HS-5 (cell line): ENCODE data around the gene PRKN.

Source experiments
- DNase-seq: peaks from one replicate; pipeline ENCODE4 v3.0.0-alpha.2; 2012; ENCODE audit warnings: low read depth

PRKN gene

DNA sequence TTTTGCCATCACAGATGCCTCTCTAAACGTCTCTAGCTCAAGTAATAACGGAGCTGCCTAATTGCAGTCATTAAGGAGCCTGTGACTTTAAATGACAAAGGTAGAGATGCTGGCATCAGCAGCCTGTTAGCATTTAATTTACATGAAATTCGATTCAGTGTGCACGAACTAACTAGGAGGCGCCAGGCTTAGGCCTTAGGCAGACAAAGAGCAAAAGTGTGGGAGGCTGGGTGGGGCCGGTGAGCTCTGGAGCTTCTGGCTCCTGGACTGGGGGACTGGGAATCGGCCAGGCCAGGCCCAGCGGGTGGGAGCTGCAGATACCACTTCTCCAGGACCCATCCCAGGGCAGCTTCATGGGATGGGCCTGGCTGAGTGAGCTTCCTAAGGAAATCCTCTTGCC is 1283.7 kb downstream of the PRKN start:
- DNase-seq = no peak

DNA sequence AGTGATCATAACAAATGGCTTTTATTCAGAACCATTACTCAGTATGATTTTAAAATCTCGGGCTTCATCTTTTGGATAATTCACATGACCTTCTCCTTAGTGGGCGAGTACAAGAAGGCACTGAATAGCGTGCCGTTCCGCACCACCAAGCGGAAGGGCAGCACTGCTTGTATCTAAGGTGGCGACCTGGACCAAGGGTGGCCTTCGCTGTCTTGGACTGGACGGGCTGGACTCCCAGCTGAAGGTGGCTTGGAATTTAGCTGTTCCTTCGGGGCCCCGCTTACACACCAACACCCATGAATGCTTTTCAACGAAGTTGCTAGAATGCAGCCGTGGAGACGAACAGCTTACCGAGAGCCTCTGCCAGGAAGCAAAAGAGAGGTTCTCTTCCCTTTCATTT is 1285.1 kb downstream of the PRKN start:
- DNase-seq = no peak

DNA sequence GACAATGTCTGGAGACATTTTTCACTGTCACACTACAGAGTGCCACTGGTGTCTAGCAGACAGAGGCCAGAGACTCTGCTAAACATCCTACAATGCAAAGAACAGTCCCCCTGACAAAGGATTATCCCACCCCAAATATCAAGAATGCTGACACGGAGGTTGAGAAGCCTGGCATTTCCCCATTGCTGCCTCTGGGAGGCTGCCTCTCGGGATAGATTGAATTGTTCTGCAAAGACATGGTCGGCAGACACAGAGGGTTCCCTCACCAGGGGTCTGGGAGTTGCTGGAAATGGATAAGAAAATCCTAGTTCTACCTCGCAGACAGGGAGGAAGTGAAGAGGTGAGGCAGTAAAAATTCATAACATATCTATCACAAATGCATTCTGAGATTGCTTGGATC is 1287.3 kb downstream of the PRKN start:
- DNase-seq = no peak

DNA sequence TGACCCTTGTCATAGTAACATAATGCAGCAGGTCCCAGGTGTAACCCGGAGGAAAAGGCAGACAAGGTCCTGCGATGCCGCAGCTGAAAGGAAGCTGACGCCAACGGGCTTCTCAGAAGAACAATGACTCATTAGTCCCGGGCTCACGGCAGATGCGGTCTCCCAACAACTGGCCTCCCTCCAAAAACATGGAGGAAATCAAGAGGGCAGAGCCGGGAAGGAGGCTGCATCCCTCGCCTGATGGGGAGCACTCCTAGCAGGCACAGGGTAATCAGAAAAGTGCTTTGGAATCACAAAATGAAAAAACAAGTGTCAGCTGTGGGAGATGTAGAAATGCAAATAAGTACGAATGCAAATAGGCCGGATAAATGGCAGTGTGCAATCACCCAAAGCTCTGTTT is 1288.5 kb downstream of the PRKN start:
- peak; percentile 83 for DNase-seq

DNA sequence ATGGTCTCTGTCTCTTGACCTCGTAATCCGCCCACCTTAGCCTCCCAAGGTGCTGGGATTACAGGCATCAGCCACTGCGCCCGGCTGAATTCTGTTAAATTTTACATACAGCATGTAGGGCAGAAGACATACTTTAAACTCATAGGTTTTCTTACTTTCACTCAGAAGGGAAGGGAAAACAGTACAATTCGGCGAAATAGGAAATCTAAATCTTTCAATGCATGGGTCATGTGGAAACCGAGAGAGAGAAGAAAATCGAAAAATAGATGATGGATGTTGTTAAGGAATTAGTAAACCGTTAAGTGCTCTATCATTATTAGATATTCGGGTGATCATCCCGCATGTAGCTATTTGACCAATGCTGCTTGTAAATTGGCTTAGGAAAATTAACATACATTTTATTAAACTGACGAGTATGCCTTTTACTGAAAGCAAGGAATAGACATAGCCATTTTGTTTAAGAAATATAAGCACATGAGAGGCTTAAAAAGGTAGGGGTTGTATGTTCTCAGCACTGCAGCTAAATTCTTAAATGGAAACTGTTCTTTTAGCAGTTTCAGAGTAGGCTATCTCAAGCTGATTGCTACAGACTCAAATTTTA is 1289.0 kb downstream of the PRKN start:
- no peak for DNase-seq

DNA sequence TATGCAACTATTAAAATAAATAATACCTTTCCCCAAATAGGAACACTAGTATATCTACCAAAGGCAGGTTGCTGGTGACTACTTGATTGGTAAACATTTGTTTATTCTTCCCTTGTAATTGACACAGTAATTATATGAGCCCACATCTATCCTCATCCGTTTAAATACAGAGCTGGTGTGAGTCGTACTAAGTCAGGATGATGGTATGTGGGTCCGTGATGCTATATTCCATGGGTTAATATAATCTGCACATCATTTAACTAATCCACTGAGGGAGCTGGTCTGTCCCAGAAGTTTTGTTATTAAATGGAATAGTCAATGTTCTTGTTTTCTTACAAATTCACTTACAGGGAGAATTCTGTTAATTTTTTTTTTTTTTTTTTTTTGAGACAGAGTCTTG is 1289.7 kb downstream of the PRKN start:
- peak; percentile 49 for DNase-seq

DNA sequence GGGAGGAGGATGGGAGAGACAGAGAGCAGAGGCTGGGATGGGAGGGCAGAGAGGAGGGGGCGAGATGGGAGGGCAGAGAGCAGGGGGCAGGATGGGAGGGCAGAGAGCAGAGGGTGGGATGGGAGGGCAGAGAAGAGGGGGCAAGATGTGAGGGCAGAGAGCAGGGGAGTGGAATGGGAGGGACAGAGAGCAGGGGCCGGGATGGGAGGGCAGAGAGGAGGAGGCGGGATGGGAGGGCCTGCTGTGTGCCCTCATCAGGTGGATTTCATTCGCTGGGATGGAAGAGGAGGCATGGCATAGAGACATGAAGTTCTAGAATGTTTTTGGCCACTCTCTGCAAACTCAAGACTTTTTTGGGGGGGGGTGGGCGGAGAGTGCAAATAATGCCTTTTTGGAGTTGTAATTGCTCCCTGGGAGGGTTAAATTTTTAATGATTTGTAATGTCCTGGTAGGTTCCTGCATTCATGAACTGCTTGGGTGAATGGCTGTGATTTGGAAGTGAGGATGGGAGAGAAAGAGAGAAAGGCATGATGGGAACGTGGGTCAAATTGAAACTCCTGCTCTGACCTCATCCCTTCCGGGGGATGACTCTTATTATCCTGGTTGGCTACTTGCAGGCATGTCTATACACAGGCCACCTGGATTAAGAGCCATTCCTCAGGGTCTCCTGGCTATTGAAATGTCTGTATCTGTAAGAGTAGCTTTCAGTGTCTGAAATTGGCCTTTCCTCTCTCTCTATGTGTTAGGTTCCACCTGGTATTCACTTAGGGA is 1291.3 kb downstream of the PRKN start:
- no peak for DNase-seq

DNA sequence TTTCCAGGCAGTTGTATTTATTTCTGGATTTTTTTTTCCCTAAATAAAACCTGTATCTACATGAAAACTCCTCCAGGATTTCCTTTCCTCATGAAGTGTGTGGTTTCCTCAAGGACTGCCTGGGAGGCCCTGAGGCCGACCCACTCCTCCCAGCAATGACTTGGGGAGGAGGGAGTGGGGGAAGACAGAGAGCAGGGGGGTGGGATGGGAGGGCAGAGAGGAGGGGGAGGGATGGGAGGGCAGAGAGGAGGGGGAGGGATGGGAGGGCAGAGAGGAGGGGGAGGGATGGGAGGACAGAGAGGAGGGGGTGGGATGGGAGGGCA is 1291.9 kb downstream of the PRKN start:
- no peak for DNase-seq

DNA sequence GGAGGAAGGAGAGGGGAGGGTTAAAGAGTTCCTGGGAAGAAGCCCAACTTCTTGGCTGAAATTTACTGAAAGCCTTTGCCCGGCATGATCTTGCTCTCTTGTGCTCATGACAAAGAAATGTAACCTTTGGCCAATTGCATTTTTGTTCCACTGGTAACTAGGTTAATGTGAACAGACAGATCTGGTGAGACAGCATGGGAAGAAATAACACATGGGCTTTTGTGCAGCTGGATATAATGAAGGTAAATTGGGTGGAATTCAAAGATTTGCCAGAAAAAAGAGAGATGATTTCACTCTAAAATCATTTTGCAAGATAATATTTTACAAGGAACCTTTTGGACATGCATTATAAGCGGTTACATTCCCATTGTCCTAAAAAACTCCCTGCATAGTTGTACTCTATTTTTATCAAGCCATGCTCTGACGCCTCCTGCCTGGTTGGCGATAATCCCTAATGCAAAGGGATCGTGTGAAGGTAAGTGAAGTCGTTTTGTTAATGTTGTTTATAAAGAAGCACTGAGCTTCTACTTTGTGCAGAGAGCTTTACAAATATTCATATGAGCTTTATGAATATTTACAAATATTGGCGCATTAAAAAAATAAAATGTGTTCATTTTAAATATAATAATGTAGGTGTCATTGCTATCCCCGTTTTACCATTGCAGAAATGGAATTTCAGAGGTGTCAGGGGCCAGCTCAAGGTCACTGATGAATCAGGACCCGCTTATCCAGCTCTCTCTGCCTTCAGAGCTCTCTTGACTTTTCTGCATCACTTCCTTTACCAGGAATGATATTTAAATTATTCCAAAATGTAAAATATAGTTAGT is 1292.4 kb downstream of the PRKN start:
- DNase-seq = peak; percentile 95

DNA sequence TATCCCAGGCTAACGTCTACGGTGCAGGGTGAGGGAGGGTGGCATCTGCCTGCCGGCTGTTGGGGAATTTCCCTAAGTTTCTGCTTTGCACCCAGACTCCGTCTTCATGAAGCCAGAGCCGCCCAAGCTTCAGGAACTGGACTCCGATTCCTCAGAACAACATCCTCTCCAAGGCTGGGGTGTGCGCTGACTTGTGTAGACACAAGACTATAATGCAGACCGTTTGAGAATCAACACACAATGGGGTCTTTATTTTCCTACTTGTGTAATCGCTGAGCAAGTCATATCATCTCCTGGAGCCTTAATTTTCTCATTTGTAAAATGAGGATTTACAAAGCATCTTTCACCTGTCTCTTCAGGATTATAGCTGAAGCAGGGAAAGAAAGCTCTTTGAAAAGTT is 1293.2 kb downstream of the PRKN start:
- DNase-seq = no peak

DNA sequence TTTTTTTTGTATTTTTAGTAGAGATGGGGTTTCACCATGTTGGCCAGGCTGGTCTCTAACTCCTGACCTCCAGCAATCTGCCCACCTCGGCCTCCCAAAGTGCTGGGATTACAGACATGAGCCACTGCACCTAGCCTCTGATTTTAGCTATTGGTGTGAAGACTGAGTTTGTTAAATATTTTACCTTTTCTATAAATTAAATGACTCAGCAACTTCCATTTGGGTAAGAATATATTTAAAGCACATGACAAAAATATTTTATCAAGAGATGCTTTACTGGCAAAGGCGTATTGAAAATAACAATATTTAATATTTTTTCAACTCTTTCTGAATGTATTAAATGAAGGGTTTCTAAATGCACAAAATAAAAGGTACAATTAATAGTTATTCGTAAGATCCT is 1295.0 kb downstream of the PRKN start:
- DNase-seq = no peak

DNA sequence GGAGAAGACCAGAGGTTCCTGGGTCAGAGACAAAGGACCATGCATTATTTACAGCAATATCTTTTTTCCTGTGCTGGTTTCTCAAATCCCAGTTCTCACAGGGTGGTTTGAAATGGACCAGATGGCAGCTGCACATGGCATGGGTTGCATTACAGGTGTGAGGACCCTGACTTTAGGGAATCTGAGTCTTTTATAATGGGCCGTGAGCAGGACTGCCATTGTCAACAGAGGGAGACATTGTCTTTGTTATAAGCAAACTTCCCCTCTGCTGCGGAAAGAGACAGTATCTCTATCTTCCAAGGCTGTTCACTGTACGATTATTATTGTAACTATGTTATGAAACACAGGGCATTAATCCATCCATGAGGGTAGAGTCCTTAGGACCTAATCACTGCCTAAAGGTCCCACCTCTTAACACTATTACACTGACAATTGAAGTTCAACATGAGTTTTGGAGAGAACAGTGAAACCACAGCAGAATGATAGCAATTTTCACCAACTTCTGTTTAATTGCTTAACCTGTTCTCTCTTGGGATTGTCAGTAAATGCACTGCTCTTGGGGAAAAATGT is 1297.6 kb downstream of the PRKN start:
- DNase-seq = no peak

DNA sequence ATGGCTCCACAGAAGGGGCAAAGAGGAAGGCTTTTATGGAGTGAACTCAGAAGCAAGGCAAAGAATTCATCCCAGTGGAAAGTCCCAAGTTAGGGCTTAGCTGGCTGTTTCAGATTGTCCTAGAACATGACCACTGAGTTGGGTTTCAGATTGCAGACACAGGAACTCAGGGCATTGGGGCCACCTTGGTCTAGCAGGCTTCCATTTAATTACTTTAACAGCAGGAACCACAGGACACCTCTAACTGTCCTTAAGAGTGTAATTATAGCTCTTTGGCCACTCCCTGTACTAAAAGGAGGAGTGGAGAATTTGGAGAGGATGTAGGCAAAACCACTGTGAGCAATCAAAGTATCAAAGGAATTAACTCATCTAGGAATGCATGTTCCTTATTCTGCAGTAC is 1303.1 kb downstream of the PRKN start:
- no peak for DNase-seq

DNA sequence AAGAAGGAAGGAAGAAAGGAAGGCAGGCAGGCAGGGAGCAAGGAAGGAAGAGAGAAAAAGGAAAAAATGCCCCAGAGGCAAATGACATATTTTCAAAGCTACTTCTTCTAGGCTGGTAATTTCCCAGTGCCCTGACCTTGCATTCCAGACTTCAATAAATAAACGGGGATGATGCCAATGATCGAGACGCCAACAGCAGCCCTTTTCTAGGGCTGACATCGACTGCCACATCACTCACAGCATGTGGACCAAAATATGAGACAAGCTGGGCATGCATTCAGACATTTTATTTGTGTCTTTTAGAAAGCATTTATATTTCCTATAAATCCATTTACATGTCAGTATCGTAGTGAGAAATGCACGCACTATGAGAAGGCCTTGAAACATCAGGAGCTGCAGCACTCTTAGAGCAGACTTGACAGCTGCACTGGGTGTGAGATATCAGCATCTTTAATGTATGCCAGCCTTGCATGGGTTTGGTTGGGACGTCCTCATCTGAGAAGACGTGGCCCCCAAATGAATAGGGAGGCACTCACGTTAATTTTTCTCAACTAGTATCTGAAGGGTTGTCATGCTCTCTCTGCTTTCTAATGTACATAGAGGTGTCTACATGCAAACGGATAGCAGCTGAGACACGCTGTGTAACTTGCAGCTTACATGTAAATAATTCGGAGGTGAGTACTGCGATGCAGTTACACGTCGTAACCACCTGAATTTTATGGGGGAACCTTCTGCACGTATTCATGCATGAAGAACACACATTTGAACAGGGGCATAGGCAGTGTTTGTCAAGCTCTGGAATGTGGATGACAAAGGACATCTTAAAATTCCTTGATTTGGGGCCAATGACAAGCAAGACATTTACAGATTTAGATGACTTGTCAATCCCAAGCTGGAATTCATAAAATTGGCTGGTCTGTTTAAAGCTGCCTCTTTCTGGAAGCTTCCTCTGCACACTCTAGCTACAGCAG is 1304.6 kb downstream of the PRKN start:
- DNase-seq = no peak

DNA sequence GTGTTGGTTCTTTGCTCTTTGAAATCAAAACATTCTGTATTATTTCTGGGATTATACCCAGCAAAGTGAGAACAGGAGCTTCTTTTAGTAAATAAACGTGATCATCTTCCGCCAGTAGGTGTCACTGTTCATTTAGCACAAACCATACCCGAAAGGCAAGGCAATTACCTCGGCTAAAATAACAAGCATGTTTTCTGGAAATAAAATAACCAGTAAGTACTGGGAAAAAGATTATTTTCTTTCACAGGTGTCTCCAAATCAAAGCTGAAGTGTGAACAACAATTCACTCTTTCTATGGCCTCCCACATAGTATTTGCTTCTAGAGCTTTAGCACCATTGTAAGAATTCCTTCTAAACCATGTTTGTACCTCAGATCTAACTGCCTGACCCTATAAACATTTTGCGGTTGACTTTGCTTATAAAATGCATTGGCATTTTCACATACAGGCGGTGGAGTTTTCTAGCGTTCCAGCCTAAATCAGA is 1309.1 kb downstream of the PRKN start:
- DNase-seq = no peak

DNA sequence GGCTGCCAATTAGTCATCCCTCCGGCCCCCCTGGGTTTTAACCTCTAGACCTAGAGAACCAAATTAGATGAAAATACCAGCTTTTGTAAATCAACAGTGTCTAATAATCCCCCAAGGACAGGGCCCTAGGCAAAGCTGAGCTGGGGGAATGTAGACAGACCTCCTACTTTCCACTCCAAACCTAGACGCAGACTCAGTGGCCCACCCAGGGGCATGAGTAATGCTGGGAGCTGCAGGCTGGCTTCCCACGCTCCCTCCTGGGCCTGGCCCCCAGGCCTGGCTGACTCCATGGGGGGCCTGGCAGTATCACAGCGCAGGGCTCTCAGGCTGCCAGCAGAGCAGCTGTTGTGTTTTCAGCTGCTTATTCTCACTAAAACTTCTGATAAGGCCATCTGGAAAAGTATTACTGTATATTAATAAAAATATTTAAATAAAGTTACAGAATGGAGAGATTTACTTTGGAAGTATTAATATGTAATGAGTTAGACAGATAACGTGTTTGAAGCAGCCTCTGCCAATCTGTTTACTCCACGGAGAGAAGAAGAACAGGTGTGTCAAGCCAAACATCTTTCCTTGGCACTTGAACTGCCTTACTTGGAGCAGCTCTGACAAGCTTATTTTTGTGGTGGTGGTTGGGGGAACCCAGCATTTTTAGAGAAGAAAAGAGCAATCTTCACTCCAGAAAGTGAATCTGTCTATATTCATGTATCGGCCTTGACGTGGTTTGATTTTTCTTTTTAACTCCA is 1309.7 kb downstream of the PRKN start:
- DNase-seq = no peak

DNA sequence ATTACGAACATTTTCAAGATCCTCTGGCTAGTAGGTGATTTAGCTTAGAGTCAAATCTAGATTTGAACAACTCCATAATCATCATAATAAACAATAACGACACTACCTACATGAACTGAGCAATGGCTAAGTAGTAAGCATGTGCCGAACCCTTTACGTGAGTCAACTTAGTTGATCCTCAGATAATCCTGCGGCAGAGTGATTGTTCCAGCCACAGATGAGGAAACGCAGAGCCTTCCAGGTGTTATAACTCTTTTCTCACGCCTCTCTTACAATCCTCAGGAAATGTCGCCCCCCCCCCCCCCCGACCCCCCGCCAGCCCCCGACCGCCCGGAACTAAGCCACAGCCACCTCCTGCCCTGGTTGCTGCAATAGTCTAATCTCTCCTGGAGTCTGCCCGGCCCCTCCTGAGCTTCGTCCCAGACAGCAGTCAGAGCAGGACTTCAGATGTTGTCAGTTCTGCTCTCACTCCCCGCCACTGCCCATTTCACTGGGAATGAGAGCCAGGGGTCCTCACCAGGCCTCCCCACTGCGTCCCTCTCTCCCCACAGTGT is 1312.2 kb downstream of the PRKN start:
- no peak for DNase-seq

DNA sequence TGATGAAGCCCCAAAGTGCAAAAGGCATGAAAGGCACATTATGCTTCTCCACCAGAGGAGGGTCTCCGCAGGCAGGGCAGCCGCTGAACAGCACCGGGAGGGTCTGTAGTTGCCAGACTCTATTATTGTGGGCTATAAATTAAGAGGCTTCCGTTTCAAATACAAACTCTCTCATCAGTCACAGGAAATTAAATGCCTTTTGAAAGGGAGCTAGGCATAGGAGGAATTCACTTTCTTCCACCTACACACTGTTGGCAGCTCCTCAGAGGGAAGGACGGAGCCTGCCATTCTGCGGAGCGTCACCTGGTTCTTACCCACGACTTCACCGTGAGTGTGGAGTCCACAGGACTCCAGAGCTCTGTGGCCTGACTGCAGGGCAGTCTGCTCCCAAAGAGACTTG is 1312.9 kb downstream of the PRKN start:
- DNase-seq = no peak

DNA sequence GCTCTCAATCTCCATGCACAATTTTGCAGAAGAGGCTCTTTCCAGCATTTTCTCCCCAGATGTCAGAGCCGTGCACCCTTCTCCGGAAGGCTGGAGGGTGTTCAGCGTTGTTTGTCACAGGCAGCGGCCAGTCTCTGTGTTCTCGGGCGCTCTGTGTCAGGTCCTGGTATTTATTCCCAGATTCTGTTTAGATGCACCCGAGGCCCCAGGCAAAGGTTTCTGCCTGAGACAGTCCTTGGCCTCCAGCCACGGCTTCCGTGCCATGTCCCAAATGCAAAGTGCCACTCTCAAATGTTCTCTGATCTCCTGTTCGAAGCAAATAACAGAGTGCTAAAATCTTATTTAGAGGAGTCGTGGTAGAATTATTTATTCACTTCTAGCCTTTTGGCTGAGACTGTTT is 1313.4 kb downstream of the PRKN start:
- DNase-seq = no peak

DNA sequence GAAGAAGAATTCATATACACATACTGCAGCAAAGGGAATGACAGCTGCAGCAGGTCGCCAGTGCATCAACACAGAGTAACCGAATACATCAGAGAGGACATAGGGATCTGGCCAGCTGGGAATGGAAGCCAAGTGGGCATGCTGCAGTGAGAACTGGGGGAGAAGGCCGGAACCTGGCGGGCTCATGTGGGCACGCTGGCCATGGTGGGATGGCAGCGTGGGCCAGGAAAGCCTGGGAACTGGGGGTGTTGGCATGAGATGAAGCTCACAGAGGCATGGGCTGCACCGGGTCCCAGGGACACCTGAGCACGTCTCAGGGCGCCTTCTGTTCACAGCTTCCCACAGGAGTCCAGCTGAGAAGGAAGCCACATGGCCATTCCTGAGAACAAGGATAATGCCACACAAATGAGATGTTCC is 1314.2 kb downstream of the PRKN start:
- no peak for DNase-seq

DNA sequence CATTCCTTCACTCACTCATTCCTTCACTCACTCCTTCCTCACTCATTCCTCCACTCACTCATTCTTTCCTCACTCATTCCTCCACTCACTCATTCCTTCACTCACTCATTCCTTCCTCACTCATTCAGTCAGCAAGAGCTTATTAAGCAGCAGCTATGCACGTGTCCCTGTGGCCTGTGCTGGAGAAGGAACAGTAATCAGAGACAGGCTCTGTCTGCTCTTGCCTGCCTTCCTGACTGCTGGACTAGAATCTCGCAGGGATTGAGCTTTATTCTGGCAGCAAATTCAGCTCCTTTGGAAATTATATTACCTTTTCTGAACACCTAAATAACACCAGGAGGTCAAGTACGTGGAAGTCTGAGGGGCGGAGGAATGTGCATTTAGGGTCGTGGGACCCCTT is 1314.8 kb downstream of the PRKN start:
- DNase-seq = no peak
